Gastrocnemius medialis (tissue), 4 donors: ENCODE data around the gene PWWP2B.

Source experiments
- CTCF ChIP-seq, 5 experiments: fragments of 450-650 bp in 3 of 5; fragments of 200-600 bp in 2 of 5; sonication (generic) in 2 of 5; IDR thresholded peaks in 4 of 5; conservative IDR thresholded peaks in 1 of 5; 1 replicate in 4 of 5; 2 replicates in 1 of 5; pipeline ENCODE4 v1.5.1; 2016 to 2019; ENCODE audit warnings: antibody characterized with exemption in 5 of 5, mild to moderate bottlenecking in 3 of 5, moderate library complexity in 3 of 5
- POLR2A ChIP-seq, 2 donors: fragments of 450-650 bp; IDR thresholded peaks; one replicate each; pipeline ENCODE4 v1.6.1; 2017; ENCODE audit warnings: antibody characterized with exemption in 2 of 2, mild to moderate bottlenecking in 2 of 2, moderate library complexity in 2 of 2

- TF ChIP-seq CTCF (IDR thresholded peaks at IDR 0.05 in 4 of 5, conservative IDR thresholded peaks at IDR 0.05 in 1 of 5) (no peak), POLR2A (IDR thresholded peaks at IDR 0.05) (no peak)
These were observed 31.0 kb downstream of the PWWP2B start for GRCh38 chr10:132427939-132428367.
